BLaER1 (cell line): ENCODE measurements around the gene SEMA6A.

Source experiments
- H3K27ac ChIP-seq: shearing (Covaris generic); formaldehyde crosslinking; 2 replicates; pipeline ENCODE4 v1.8.1; 2022
- H3K27me3 ChIP-seq: shearing (Covaris generic); formaldehyde crosslinking; 2 replicates; pipeline ENCODE4 v1.8.1; 2022
- H3K36me3 ChIP-seq: shearing (Covaris generic); formaldehyde crosslinking; 2 replicates; pipeline ENCODE4 v1.8.1; 2022
- H3K4me1 ChIP-seq: shearing (Covaris generic); formaldehyde crosslinking; 2 replicates; pipeline ENCODE4 v1.8.1; 2022
- H3K4me2 ChIP-seq: shearing (Covaris generic); formaldehyde crosslinking; 2 replicates; pipeline ENCODE4 v1.8.1; 2022
- H3K4me3 ChIP-seq: shearing (Covaris generic); formaldehyde crosslinking; 2 replicates; pipeline ENCODE4 v1.8.1; 2022
- H3K9ac ChIP-seq: shearing (Covaris generic); formaldehyde crosslinking; 2 replicates; pipeline ENCODE4 v1.8.1; 2022
- H3K9me3 ChIP-seq: shearing (Covaris generic); formaldehyde crosslinking; 2 replicates; pipeline ENCODE4 v1.8.1; 2022
- H4K20me1 ChIP-seq: shearing (Covaris generic); formaldehyde crosslinking; 2 replicates; pipeline ENCODE4 v1.8.1; 2022
- Cebpa-rat ChIP-seq: shearing (Covaris generic); IDR thresholded peaks from 2 replicates; pipeline ENCODE4 v1.8.1; 2022

Gene SEMA6A

DNA sequence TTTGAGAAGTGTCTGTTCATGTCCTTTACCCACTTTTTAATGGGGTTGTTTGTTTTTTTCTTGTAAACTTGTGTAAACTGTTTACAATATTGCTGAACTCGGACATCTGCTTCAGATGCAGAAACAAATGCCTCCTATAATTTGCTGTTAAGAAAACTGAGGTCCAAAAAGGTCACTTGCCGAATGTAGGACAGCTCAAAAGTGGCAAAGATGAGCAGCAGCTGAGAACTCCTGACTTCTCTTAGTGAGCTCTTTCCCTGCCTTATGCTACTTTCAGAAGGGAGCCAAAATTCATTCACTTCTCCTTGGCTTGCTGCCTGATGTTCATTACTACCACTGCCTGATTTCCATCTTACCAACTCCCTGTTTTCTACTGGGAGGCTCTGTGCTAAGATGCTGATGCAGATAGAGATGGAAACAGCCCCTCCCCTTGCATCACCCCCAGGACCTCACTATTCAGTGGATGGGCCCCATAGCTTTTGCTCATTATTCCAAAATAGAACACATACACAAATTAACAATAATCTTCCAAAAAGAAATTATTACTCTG is 60.1 kb downstream of the SEMA6A start:
- Histone ChIP-seq H3K4me3 (no peak overlapping the region), H3K4me1 (peaks cover 6% of the 10 kb centered on the region; the same call in 1 of the 2 replicates), H3K27me3 (no peaks in the 10 kb centered on the region), H3K9ac (no peak overlapping the region), H3K9me3 (no peaks in the 10 kb centered on the region), H3K27ac (no peak overlapping the region), H3K4me2 (no peak overlapping the region), H4K20me1 (no peaks in the 10 kb centered on the region), H3K36me3 (no peaks in the 10 kb centered on the region)
- no peak for TF ChIP-seq Cebpa-rat

DNA sequence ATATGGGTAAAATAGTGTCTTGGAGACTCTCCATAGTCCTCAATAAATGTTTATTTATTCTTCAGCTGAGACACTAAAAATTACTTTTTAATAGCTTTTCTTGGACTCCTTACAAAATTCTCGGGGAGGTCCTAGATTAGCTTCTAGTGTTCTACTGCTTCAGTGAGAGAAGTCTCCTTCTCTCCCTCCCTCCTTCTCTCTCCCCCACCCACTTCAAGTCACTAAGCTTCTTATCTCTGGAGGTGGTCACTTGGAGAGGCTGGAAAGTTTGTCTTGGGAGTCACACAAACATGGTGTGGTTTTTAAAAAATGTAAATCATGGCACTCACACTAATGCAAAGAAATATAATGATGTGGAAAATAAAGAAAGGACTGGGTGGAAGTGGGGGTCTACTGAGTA is 64.1 kb downstream of the SEMA6A start:
- H3K4me1 ChIP-seq, result no peaks in the 10 kb centered on the region
- H3K9me3 ChIP-seq, result no peaks in the 10 kb centered on the region
- H4K20me1 ChIP-seq, result no peaks in the 10 kb centered on the region
- no peak overlapping the region for H3K4me3 ChIP-seq
- no peaks in the 10 kb centered on the region for H3K36me3 ChIP-seq
- no peak for TF ChIP-seq Cebpa-rat
- H3K9ac ChIP-seq, result no peak overlapping the region
- no peaks in the 10 kb centered on the region for H3K27me3 ChIP-seq
- no peak overlapping the region for H3K4me2 ChIP-seq
- H3K27ac ChIP-seq, result no peak overlapping the region

DNA sequence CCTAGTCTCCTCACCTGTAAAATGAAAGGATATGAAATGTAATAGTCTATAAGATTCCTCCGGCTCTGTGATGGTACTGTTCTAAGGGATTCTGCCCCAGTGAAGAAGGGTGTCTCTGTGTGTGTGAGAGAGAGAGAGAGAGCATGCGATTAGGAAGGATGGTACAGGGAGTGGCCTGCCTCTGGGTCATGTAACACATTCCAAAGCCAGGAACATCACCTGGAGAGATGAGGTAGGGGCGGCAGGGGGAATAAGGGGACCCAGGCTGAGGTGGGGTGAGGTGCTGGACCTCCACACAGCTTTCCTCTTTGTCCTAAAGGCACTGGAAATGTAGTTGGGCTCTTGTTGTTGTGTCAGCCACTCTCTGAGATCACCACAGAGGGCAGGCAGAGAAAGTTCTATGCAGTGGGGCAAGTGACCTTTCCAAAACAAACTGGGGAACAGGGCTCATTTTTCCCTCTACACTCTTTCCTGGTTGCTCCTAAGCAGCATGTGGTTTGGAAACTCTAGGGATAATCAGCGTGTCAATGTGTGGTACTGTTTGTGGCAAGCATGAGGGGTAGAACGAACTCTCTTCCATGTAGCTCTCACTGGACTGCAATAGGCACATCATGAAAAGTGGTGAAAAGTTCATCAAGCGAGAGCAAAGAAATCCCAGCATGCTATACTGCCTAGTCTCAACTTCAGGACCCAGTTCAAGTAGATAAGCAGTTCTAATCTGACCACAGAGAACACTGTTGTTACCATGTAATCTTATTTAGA is 65.0 kb downstream of the SEMA6A start:
- Histone ChIP-seq H3K27ac (no peak overlapping the region), H3K36me3 (no peaks in the 10 kb centered on the region), H3K9me3 (no peaks in the 10 kb centered on the region), H3K27me3 (no peaks in the 10 kb centered on the region), H3K4me3 (no peak overlapping the region), H3K4me2 (no peak overlapping the region), H3K9ac (no peak overlapping the region), H3K4me1 (no peaks in the 10 kb centered on the region), H4K20me1 (no peaks in the 10 kb centered on the region)
- TF ChIP-seq Cebpa-rat, result no peak

DNA sequence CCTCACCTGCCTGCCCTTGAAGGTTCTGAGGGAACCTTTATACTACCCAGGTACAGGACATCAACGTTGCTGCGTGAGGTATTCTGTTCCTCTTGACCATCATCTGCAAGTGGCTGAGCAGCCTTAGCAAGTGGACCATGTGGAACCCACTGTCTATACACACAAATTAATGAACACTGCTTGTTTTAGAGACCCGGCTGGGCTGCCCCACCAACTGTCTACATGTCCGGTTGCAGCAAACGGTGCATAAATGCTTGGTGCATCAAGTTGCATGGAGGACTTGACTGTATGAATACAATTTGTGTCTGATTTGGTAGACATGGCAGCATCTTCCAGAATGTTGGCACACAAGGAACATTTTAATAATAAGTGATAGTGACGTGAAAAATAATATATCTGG is 65.8 kb downstream of the SEMA6A start:
- no peaks in the 10 kb centered on the region for H3K9me3 ChIP-seq
- no peak overlapping the region for H3K4me3 ChIP-seq
- TF ChIP-seq Cebpa-rat, result no peak
- no peaks in the 10 kb centered on the region for H4K20me1 ChIP-seq
- H3K4me2 ChIP-seq, result no peak overlapping the region
- no peaks in the 10 kb centered on the region for H3K27me3 ChIP-seq
- no peak overlapping the region for H3K9ac ChIP-seq
- H3K4me1 ChIP-seq, result no peaks in the 10 kb centered on the region
- H3K36me3 ChIP-seq, result no peaks in the 10 kb centered on the region
- H3K27ac ChIP-seq, result no peak overlapping the region

DNA sequence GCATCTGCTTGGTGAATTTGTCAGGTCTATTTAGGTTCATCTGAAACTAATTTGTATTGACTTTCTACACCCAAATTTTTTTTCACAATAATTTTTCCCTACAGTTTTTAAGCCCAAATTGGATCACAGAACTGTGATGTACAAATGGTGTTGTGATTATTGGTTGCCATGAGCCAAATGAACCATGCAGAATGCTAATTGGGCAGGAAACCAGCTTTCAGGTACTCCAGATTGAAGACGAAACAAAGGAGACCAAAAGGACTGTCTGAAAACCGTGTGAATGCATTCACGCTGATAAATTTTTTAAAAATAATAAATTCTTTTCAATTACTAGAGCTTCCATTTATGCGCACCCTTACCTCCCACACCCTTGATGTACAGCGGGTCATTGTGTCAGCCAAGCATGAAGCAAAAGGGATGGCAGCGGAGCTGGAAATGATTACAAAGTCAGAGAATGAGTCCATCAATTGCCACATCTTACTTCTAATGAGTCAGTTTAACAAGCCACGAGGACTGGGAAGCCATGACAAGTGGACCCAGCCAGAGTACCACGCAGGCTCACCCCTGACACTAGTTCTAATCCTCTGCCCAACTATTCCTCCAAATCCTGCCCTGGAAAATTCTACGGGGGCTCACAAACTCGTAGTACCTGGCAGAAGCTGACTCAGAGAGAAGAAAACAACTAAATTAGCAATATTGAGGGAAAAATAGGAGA is 66.5 kb downstream of the SEMA6A start:
- Histone ChIP-seq H3K4me1 (no peaks in the 10 kb centered on the region), H3K27ac (no peak overlapping the region), H3K4me3 (no peak overlapping the region), H3K9me3 (no peaks in the 10 kb centered on the region), H4K20me1 (no peaks in the 10 kb centered on the region), H3K4me2 (no peak overlapping the region), H3K27me3 (no peaks in the 10 kb centered on the region), H3K9ac (no peak overlapping the region), H3K36me3 (no peaks in the 10 kb centered on the region)
- no peak for TF ChIP-seq Cebpa-rat

DNA sequence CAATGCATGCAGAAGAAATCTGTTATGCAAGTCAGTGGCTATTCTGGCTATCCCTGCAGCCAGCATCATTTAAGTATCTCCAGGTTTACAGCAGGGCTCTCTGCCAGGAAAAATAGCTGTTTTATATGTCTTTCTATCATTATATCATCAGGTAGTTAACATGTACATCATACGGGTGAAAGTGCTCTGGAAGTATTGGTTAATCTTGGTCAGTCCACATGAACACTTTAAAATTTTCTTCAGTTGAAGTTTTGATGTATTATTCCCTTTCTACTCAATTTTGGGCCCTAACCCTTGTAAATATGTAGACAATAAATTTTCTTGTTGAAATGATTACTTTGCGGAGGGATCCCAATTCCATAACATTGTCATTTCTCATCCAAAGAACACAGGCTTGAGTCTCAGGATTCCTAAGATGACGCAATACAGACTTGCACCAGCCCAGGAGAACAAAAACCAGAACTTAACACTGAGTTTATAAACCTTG is 67.5 kb downstream of the SEMA6A start:
- Histone ChIP-seq H3K4me1 (no peaks in the 10 kb centered on the region), H3K36me3 (no peaks in the 10 kb centered on the region), H3K9me3 (no peaks in the 10 kb centered on the region), H3K4me3 (no peak overlapping the region), H3K27ac (no peak overlapping the region), H3K4me2 (no peak overlapping the region), H4K20me1 (no peaks in the 10 kb centered on the region), H3K27me3 (no peaks in the 10 kb centered on the region), H3K9ac (no peak overlapping the region)
- peak; percentile 31; the same call in 1 of the 2 replicates for TF ChIP-seq Cebpa-rat

DNA sequence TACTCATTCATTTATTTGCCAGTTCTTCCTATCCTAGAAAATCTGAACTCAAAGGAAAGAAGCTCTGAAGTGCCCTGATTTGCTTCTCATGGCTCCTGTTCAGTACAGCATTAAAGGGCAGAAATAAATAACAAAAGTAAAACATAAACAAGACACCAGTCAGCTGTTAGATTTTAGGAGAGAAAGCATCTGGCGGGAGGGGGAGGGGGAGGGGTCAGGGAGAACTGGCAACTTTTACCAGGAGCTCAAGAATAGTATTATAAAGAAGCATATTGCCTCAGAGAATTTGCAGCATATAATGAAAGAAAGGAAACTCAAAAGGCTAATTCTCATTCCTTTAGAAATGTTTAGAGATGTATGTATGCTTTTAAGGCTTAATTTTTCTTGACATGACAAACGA is 68.1 kb downstream of the SEMA6A start:
- TF ChIP-seq Cebpa-rat, result no peak
- no peaks in the 10 kb centered on the region for H4K20me1 ChIP-seq
- no peaks in the 10 kb centered on the region for H3K36me3 ChIP-seq
- no peak overlapping the region for H3K27ac ChIP-seq
- H3K9ac ChIP-seq, result no peak overlapping the region
- no peaks in the 10 kb centered on the region for H3K27me3 ChIP-seq
- H3K4me2 ChIP-seq, result no peak overlapping the region
- no peaks in the 10 kb centered on the region for H3K4me1 ChIP-seq
- no peaks in the 10 kb centered on the region for H3K9me3 ChIP-seq
- no peak overlapping the region for H3K4me3 ChIP-seq

DNA sequence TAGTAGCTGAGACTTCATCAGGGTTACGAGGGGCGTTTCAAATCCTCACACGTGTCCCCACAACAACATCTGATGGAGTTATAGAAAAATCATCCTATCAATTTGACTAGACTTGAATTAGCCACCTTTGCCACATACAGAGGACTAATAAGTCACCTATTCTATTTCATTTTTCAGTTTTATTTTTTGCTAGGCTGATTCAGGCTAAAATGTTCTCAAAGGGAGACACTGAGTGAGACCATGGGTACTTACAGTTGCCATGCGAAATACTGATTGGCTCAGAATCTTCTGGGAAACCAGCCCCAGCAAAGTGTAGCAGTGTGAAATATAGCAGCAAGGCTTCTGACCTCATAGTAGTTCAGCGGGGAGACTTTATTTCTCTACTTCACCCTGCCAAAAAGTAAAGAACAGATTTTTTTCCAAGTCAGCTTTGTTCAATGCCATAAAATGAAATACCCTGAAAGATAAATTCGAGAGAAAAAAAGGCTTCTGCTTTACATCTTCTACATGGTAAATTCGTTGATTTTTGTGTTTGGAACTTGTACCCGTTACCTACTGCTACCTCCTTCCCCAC is 69.9 kb downstream of the SEMA6A start:
- Histone ChIP-seq H3K9ac (no peak overlapping the region), H3K9me3 (no peaks in the 10 kb centered on the region), H3K4me2 (no peak overlapping the region), H3K4me3 (no peak overlapping the region), H3K27ac (no peak overlapping the region), H3K27me3 (no peaks in the 10 kb centered on the region), H4K20me1 (no peaks in the 10 kb centered on the region), H3K4me1 (no peaks in the 10 kb centered on the region), H3K36me3 (no peaks in the 10 kb centered on the region)
- no peak for TF ChIP-seq Cebpa-rat

DNA sequence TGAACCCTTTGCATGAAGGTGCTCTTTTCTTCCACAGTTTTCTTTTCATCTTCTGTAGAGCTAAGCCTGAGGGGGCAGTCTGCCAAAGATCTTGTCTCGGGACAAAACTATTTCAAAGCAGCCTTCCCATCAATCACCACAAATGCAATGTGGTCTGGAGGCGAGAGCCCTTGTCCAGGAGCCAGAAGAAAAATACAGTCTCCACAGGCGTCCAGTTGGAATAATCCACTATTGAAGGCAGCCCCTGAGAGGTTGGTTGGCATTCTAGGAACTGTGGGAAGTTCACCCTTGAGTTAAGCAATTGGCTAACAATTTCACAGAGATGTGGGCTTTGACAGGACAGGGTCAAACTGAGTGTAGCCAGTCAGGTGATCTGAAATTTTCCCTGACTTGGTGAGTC is 72.0 kb downstream of the SEMA6A start:
- Histone ChIP-seq H3K27ac (no peak overlapping the region), H3K36me3 (no peaks in the 10 kb centered on the region)

DNA sequence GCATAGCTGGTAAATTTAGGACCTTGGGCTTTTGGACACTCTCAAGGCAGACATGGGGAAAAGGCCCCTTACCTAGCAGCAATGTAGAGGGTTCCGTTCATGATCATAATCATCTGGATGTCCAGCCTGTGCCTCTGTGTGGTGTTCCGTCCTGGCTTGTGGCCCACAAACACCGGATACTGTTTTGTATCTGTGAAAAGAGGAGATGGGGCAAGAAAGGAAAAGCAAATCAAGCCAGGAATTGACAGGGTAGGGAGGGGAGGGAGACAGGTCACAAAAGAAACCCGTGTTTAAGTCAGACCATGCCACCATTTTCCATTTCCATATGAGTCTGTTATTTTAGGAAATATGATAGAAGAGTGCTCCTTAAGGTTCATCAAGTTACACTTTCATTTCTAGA is 72.5 kb downstream of the SEMA6A start:
- Histone ChIP-seq H3K9ac (no peak overlapping the region), H3K36me3 (no peaks in the 10 kb centered on the region), H3K9me3 (no peaks in the 10 kb centered on the region), H3K27me3 (no peaks in the 10 kb centered on the region), H3K4me3 (no peak overlapping the region), H3K4me1 (no peaks in the 10 kb centered on the region), H3K4me2 (no peak overlapping the region), H4K20me1 (no peaks in the 10 kb centered on the region), H3K27ac (no peak overlapping the region)
- TF ChIP-seq Cebpa-rat, result no peak

More for the DNA sequence above, 72.0 kb downstream of the SEMA6A start:
- Histone ChIP-seq H4K20me1 (no peaks in the 10 kb centered on the region), H3K4me3 (no peak overlapping the region), H3K9ac (no peak overlapping the region), H3K4me1 (no peaks in the 10 kb centered on the region), H3K27me3 (no peaks in the 10 kb centered on the region), H3K9me3 (no peaks in the 10 kb centered on the region), H3K4me2 (no peak overlapping the region)
- no peak for TF ChIP-seq Cebpa-rat
